Activated naive CD8-positive, alpha-beta T cell treated with anti-CD3 and anti-CD28 coated beads, Interleukin-2, amount 10 ng/mL, durations not matched to agents 7 days and 5 days (primary cell): ENCODE measurements around the gene ASCL2. TPM values are rescaled to one million over a fixed set of nuclear protein-coding genes. Genes with fewer than 3 reads are reported as not detected.
A peak's percentile ranks its signal among the peaks of the same experiment; 100 is the strongest.
"Not testable (repeated sequence)": the region's sequence is repeated elsewhere in the genome, so short reads cannot be mapped to it uniquely, and the experiment has no call there.

Experiments
- ATAC-seq: fragments of 150-1000 bp; cut with Tn5 transposase; one replicate; pipeline ENCODE4 v1.10.0; 2021; ENCODE audit warnings: low read depth, moderate library complexity
- POLR2A ChIA-PET: fragments of 350-600 bp; sonication (Branson Sonifier 250); formaldehyde crosslinking; loops from one replicate; lab custom pipeline; 2021; ENCODE audit warnings: antibody characterized with exemption; lab: Charles Lee
- DNase-seq: peaks from one replicate; pipeline ENCODE4 v3.0.0; 2021
- H3K27ac Mint-ChIP-seq: one replicate; pipeline ENCODE4 v1.8.0; 2022; ENCODE audit warnings: mild to moderate bottlenecking, mixed read lengths
- H3K27me3 Mint-ChIP-seq: one replicate; pipeline ENCODE4 v1.8.0; 2022; ENCODE audit warnings: mild to moderate bottlenecking, moderate library complexity, mixed read lengths
- H3K36me3 Mint-ChIP-seq: one replicate; pipeline ENCODE4 v1.8.0; 2021; ENCODE audit warnings: mild to moderate bottlenecking, mixed read lengths
- H3K4me1 Mint-ChIP-seq: one replicate; pipeline ENCODE4 v1.8.0; 2021; ENCODE audit warnings: mixed read lengths
- H3K4me3 Mint-ChIP-seq: one replicate; pipeline ENCODE4 v1.8.0; 2022; ENCODE audit warnings: mild to moderate bottlenecking, moderate library complexity, mixed read lengths
- H3K9me3 Mint-ChIP-seq: one replicate; pipeline ENCODE4 v1.8.0; 2021; ENCODE audit warnings: mixed read lengths
- total RNA-seq, 2 experiments: library from RNA; stranded (reverse); gene quantifications; one replicate each; pipeline ENCODE4 v1.2.3, GENCODE V29; 2021

Gene ASCL2
- total RNA-seq, 2 experiments from 2014 or later, result 0.62 to 0.80 TPM

GRCh38 chr11:2250041-2250440 is 20.3 kb downstream of the ASCL2 start:
- H3K27me3 Mint-ChIP-seq, result peaks cover 18% of the 10 kb centered on the region
- H3K27ac Mint-ChIP-seq, result no peak overlapping the region
- H3K4me1 Mint-ChIP-seq, result no peaks in the 10 kb centered on the region
- ATAC-seq, result no peak
- H3K4me3 Mint-ChIP-seq, result no peak overlapping the region
- POLR2A ChIA-PET, result no interaction called here
- peak; percentile 9 for DNase-seq
- H3K9me3 Mint-ChIP-seq, result no peaks in the 10 kb centered on the region
- H3K36me3 Mint-ChIP-seq, result no peaks in the 10 kb centered on the region

- no peaks in the 10 kb centered on the region for H3K9me3 Mint-ChIP-seq
- H3K27me3 Mint-ChIP-seq, result peaks cover 20% of the 10 kb centered on the region
- no peak overlapping the region for H3K4me3 Mint-ChIP-seq
- no peaks in the 10 kb centered on the region for H3K36me3 Mint-ChIP-seq
- POLR2A ChIA-PET, result no interaction called here
- DNase-seq (no peak), ATAC-seq (no peak)
- no peak overlapping the region for H3K27ac Mint-ChIP-seq
- no peaks in the 10 kb centered on the region for H3K4me1 Mint-ChIP-seq
Measured at GRCh38 chr11:2249189-2249916, 21.0 kb downstream of the ASCL2 start.

GRCh38 chr11:2248762-2249161 is 21.6 kb downstream of the ASCL2 start:
- H3K4me1 Mint-ChIP-seq, result no peaks in the 10 kb centered on the region
- no peak for DNase-seq
- peaks cover 24% of the 10 kb centered on the region for H3K27me3 Mint-ChIP-seq
- H3K9me3 Mint-ChIP-seq, result no peaks in the 10 kb centered on the region
- no peak overlapping the region for H3K4me3 Mint-ChIP-seq
- no peaks in the 10 kb centered on the region for H3K36me3 Mint-ChIP-seq
- POLR2A ChIA-PET, result no interaction called here
- peak overlapping the region; percentile 60 for H3K27ac Mint-ChIP-seq
- ATAC-seq, result no peak

- Mint-ChIP-seq H3K9me3 (no peaks in the 10 kb centered on the region), H3K27me3 (peaks cover 27% of the 10 kb centered on the region), H3K27ac (no peak overlapping the region), H3K36me3 (no peaks in the 10 kb centered on the region), H3K4me3 (no peak overlapping the region), H3K4me1 (no peaks in the 10 kb centered on the region)
- DNase-seq (no peak), ATAC-seq (no peak)
- POLR2A ChIA-PET, result no interaction called here
Measured at GRCh38 chr11:2248242-2248641, 22.1 kb downstream of the ASCL2 start.

- DNase-seq (no peak), ATAC-seq (no peak)
- H3K27ac Mint-ChIP-seq, result no peak overlapping the region
- no peaks in the 10 kb centered on the region for H3K9me3 Mint-ChIP-seq
- H3K4me3 Mint-ChIP-seq, result no peak overlapping the region
- H3K4me1 Mint-ChIP-seq, result no peaks in the 10 kb centered on the region
- no peaks in the 10 kb centered on the region for H3K36me3 Mint-ChIP-seq
- POLR2A ChIA-PET, result no interaction called here
- H3K27me3 Mint-ChIP-seq, result peaks cover 33% of the 10 kb centered on the region
Measured at GRCh38 chr11:2247496-2247895, 22.9 kb downstream of the ASCL2 start.

GRCh38 chr11:2240834-2241233 is 29.6 kb downstream of the ASCL2 start:
- Mint-ChIP-seq H3K36me3 (no peaks in the 10 kb centered on the region), H3K9me3 (peaks cover 3% of the 10 kb centered on the region), H3K27ac (no peak overlapping the region), H3K27me3 (peaks cover 31% of the 10 kb centered on the region), H3K4me1 (no peaks in the 10 kb centered on the region), H3K4me3 (no peak overlapping the region)
- POLR2A ChIA-PET, result no interaction called here
- DNase-seq, result no peak
- no peak for ATAC-seq

GRCh38 chr11:2237457-2238238 is 32.7 kb downstream of the ASCL2 start:
- Mint-ChIP-seq H3K4me1 (no peaks in the 10 kb centered on the region), H3K9me3 (peaks cover 3% of the 10 kb centered on the region), H3K27ac (no peak overlapping the region), H3K4me3 (no peak overlapping the region), H3K27me3 (peaks cover 12% of the 10 kb centered on the region), H3K36me3 (no peaks in the 10 kb centered on the region)
- POLR2A ChIA-PET, result no interaction called here
- no peak for DNase-seq
- ATAC-seq, result no peak

GRCh38 chr11:2236381-2237134 is 33.8 kb downstream of the ASCL2 start:
- H3K4me1 Mint-ChIP-seq, POLR2A ChIA-PET: not testable (repeated sequence)

GRCh38 chr11:2235588-2236326 is 34.6 kb downstream of the ASCL2 start:
- no peaks in the 10 kb centered on the region for H3K4me1 Mint-ChIP-seq
- H3K9me3 Mint-ChIP-seq, result peaks cover 2% of the 10 kb centered on the region
- POLR2A ChIA-PET, result no interaction called here
- peaks cover 14% of the 10 kb centered on the region for H3K27me3 Mint-ChIP-seq
- ATAC-seq (no peak), DNase-seq (no peak)
- H3K36me3 Mint-ChIP-seq, result no peaks in the 10 kb centered on the region
- no peak overlapping the region for H3K4me3 Mint-ChIP-seq
- H3K27ac Mint-ChIP-seq, result no peak overlapping the region

More at GRCh38 chr11:2236381-2237134, 33.8 kb downstream of the ASCL2 start:
- not testable (repeated sequence) for H3K36me3 Mint-ChIP-seq, H3K27ac Mint-ChIP-seq, ATAC-seq, H3K4me3 Mint-ChIP-seq, H3K9me3 Mint-ChIP-seq, DNase-seq
- H3K27me3 Mint-ChIP-seq, result peaks cover 13% of the 10 kb centered on the region

- Mint-ChIP-seq H3K9me3 (peaks cover 4% of the 10 kb centered on the region), H3K27me3 (peaks cover 19% of the 10 kb centered on the region), H3K36me3 (no peaks in the 10 kb centered on the region), H3K27ac (no peak overlapping the region), H3K4me3 (no peak overlapping the region), H3K4me1 (no peaks in the 10 kb centered on the region)
- ATAC-seq (no peak), DNase-seq (no peak)
- POLR2A ChIA-PET, result no interaction called here
Measured at GRCh38 chr11:2234963-2235362, 35.4 kb downstream of the ASCL2 start.

- Mint-ChIP-seq H3K27ac (no peak overlapping the region), H3K27me3 (peaks cover 26% of the 10 kb centered on the region), H3K4me1 (no peaks in the 10 kb centered on the region), H3K4me3 (no peak overlapping the region), H3K9me3 (peaks cover 10% of the 10 kb centered on the region), H3K36me3 (peaks cover 2% of the 10 kb centered on the region)
- DNase-seq (no peak), ATAC-seq (no peak)
- POLR2A ChIA-PET, result no interaction called here
Measured at GRCh38 chr11:2233693-2234455, 36.5 kb downstream of the ASCL2 start.

- no peaks in the 10 kb centered on the region for H3K4me1 Mint-ChIP-seq
- POLR2A ChIA-PET, result no interaction called here
- ATAC-seq (no peak), DNase-seq (no peak)
- H3K36me3 Mint-ChIP-seq, result peaks cover 2% of the 10 kb centered on the region
- H3K27me3 Mint-ChIP-seq, result peaks cover 44% of the 10 kb centered on the region
- H3K27ac Mint-ChIP-seq, result no peak overlapping the region
- H3K4me3 Mint-ChIP-seq, result no peak overlapping the region
- peaks cover 11% of the 10 kb centered on the region for H3K9me3 Mint-ChIP-seq
Measured at GRCh38 chr11:2229713-2230297, 40.6 kb downstream of the ASCL2 start.
